K562 (cell line): Measurements from ENCODE around the gene ZNF799. TPM values are rescaled to one million over a fixed set of nuclear protein-coding genes. Genes with fewer than 3 reads are reported as not detected.

Experiments
- ATAC-seq: fragments of 200-7000 bp; cut with Tn5 transposase; 3 replicates; pipeline ENCODE4 v1.9.1; 2020; ENCODE audit warnings: moderate library complexity
- BruUV-seq: library from RNA; stranded (reverse); fragments of 400-500 nt; replicated peaks from 2 replicates; lab custom pipeline; 2021; lab: Mats Ljungman, UMichigan
- CTCF ChIA-PET: fragments of 300-600 bp; formaldehyde crosslinking; extraction: SDS; loops from one replicate; lab custom pipeline; 2021; ENCODE audit warnings: low intra/inter-chr PET ratio; lab: Yijun Ruan, JAX
- POLR2A ChIA-PET: fragments of 300-600, 350-650 bp; sonication (Branson Sonifier 250); formaldehyde crosslinking; extraction: SDS; loops from one replicate; lab custom pipeline; 2021; ENCODE audit warnings: antibody characterized with exemption, inconsistent platforms; lab: Yijun Ruan, JAX
- DNase-seq, 4 experiments: peaks; one replicate each; pipeline versions ENCODE4 v3.0.0 to v3.0.0-alpha.2; 2011 to 2018; ENCODE audit warnings: low spot score in 3 of 4, mixed read lengths in 3 of 4; ENCODE audit errors: extremely low read depth in 1 of 4
- FAIRE-seq: peaks from 2 replicates; lab custom pipeline; 2011; peaks lifted over from hg19 to GRCh38; lab: Jason Lieb, UNC
- H2AFZ ChIP-seq: 2 replicates; pipeline ENCODE4 v1.6.0; 2011; ENCODE audit warnings: low read depth, low read length, control low read depth, inconsistent platforms
- H3K27ac ChIP-seq: fragments of 200-600 bp; 3 replicates; pipeline ENCODE4 v1.8.0; 2011; ENCODE audit warnings: low read depth, mild to moderate bottlenecking, control low read depth, inconsistent platforms, low read length, moderate library complexity, mixed read lengths; ENCODE audit errors: extremely low read depth
- H3K27me3 ChIP-seq, 2 experiments: fragments of 300-600 bp in 1 of 2; 2 replicates in 1 of 2; 3 replicates in 1 of 2; pipeline versions ENCODE4 v1.6.0 to v1.8.0; 2011; ENCODE audit warnings: inconsistent platforms in 2 of 2, low read length in 2 of 2, mild to moderate bottlenecking in 1 of 2, mixed read lengths in 1 of 2, moderate library complexity in 1 of 2; ENCODE audit not compliant: control insufficient read depth in 2 of 2, insufficient read depth in 2 of 2
- H3K36me3 ChIP-seq: fragments of 300-600 bp; 3 replicates; pipeline ENCODE4 v1.8.0; 2011; ENCODE audit warnings: mild to moderate bottlenecking, low read length, inconsistent platforms; ENCODE audit not compliant: control insufficient read depth, insufficient read depth
- H3K4me1 ChIP-seq, 2 experiments: fragments of 200-600 bp in 1 of 2; replicated peaks in 1 of 2; 2 replicates in 1 of 2; 3 replicates in 1 of 2; pipeline versions ENCODE4 v1.5.1 to v1.8.0; 2011; ENCODE audit warnings: inconsistent platforms in 2 of 2, low read length in 2 of 2, mild to moderate bottlenecking in 1 of 2, mixed read lengths in 1 of 2, moderate library complexity in 1 of 2; ENCODE audit not compliant: control insufficient read depth in 2 of 2, insufficient read depth in 2 of 2
- H3K4me2 ChIP-seq: 2 replicates; pipeline ENCODE4 v1.6.1; 2011; ENCODE audit warnings: low read length, control low read depth, inconsistent platforms, mixed read lengths; ENCODE audit not compliant: insufficient read depth
- H3K4me3 ChIP-seq: fragments of 200-600 bp; sonication (generic), shearing (Covaris generic); 2 replicates; pipeline ENCODE4 v1.5.1; 2016; ENCODE audit warnings: control low read depth, inconsistent platforms
- H3K79me2 ChIP-seq: fragments of 200-600 bp; 3 replicates; pipeline ENCODE4 v1.8.0; 2011; ENCODE audit warnings: low read length, inconsistent platforms; ENCODE audit not compliant: control insufficient read depth, insufficient read depth
- H3K9ac ChIP-seq, 2 experiments: 2 replicates each; pipeline versions ENCODE4 v1.6.0 to v1.6.1; 2011; ENCODE audit warnings: low read depth in 2 of 2, low read length in 2 of 2, control low read depth in 1 of 2, inconsistent platforms in 1 of 2, mild to moderate bottlenecking in 1 of 2, mixed read lengths in 1 of 2; ENCODE audit not compliant: insufficient read depth in 1 of 2
- H3K9me1 ChIP-seq: one replicate; pipeline ENCODE4 v1.6.0; 2011; ENCODE audit warnings: inconsistent platforms, mild to moderate bottlenecking, low read length, moderate library complexity; ENCODE audit not compliant: control insufficient read depth, insufficient read depth
- H3K9me3 ChIP-seq: replicated peaks from 2 replicates; pipeline ENCODE4 v1.5.1; 2011; ENCODE audit warnings: low read depth, low read length, inconsistent platforms; ENCODE audit not compliant: control insufficient read depth, insufficient read depth
- H4K20me1 ChIP-seq: replicated peaks from 2 replicates; pipeline ENCODE4 v1.6.1; 2011; ENCODE audit warnings: low read length, inconsistent platforms, mixed read lengths; ENCODE audit not compliant: control insufficient read depth, insufficient read depth
- DMBX1 ChIP-seq: fragments of 250-450 bp; sonication (Bioruptor Pico); IDR thresholded peaks from 2 replicates; pipeline ENCODE4 v1.8.0; 2022; ENCODE audit warnings: inconsistent platforms, mild to moderate bottlenecking, moderate library complexity, borderline replicate concordance
- ID3 ChIP-seq, 2 experiments: fragments of 250-450 bp in 1 of 2; fragments of 450-650 bp in 1 of 2; sonication (Bioruptor Pico) in 1 of 2; IDR thresholded peaks; 2 replicates each; pipeline versions ENCODE4 v1.6.1 to v1.8.0; 2016 to 2021; ENCODE audit warnings: mild to moderate bottlenecking in 2 of 2, moderate library complexity in 2 of 2, missing compliant biosample characterization in 1 of 2, missing genetic modification characterization in 1 of 2
- KLF10 ChIP-seq: fragments of 250-450 bp; sonication (Bioruptor Pico); IDR thresholded peaks from 2 replicates; pipeline ENCODE4 v1.6.1; 2021; ENCODE audit warnings: matching md5 sums
- NFYB ChIP-seq: IDR thresholded peaks from 2 replicates; pipeline ENCODE4 v1.6.1; 2011; ENCODE audit warnings: mild to moderate bottlenecking, moderate library complexity; ENCODE audit not compliant: insufficient read length; ENCODE audit errors: extremely low read depth
- ZNF274 ChIP-seq: IDR thresholded peaks from 2 replicates; pipeline ENCODE4 v1.6.1; 2011; ENCODE audit warnings: low read depth, mild to moderate bottlenecking, low read length, moderate library complexity, borderline replicate concordance
- ZNF75A ChIP-seq: fragments of 450-650 bp; formaldehyde crosslinking; IDR thresholded peaks from 2 replicates; pipeline ENCODE4 v1.4.0; 2020; ENCODE audit warnings: mild to moderate bottlenecking
- WGBS: fragments of 100-300 bp; shearing (Covaris generic); methylation state at CpG from one replicate; pipeline ENCODE4 v1.1.6; 2016; ENCODE audit warnings: low coverage, mixed read lengths; ENCODE audit not compliant: insufficient coverage; ENCODE audit errors: missing lambda C conversion rate; 5-methylcytosine and 5-hydroxymethylcytosine counted together
- in situ Hi-C: fragments of 300-500 bp; cut with MboI; formaldehyde crosslinking; loops from 4 replicates; pipeline ENCODE4 v1.15.0; 2018; ENCODE audit warnings: inconsistent platforms, mixed read lengths
- intact Hi-C: fragments of 100-400 bp; cut with micrococcal nuclease; formaldehyde crosslinking; loops from 2 replicates; pipeline ENCODE4 v1.14.2; 2022
- polyA plus RNA-seq, 8 experiments: library from polyadenylated mRNA; depleted of rRNA in 4 of 8; stranded (reverse) in 5 of 8; unstranded in 3 of 8; fragments of >200 nt; fragmentation: Nextera tagmentation in 2 of 8; fragmentation: Illumina TruSeq in 1 of 8; extraction: Ambion mirVana in 2 of 8; extraction: Trizol in 1 of 8; gene quantifications; 2 replicates each; pipeline versions ENCODE4 v1.2.1 to v1.2.3, GENCODE V29; 2011 to 2014; ENCODE audit warnings: inconsistent platforms in 1 of 8, missing spikeins in 1 of 8
- total RNA-seq, 7 experiments: library from RNA; depleted of rRNA in 6 of 7; stranded (reverse); fragments of >200 nt in 6 of 7; fragmentation: Illumina TruSeq in 2 of 7; extraction: Trizol in 2 of 7; gene quantifications; 2 replicates each; pipeline versions ENCODE4 v1.2.1 to v1.2.3, GENCODE V29; 2011 to 2021; ENCODE audit warnings: low replicate concordance in 1 of 7

ZNF799 gene
- total and polyA plus RNA-seq, 9 of the 15 experiments (the other 6 are each of a cell fraction or from before 2014, with no cell fraction given): 0.63 to 5.5 (median 2.9) TPM

GRCh38 chr19:12380444-12380737 lies 20.7 kb downstream of the ZNF799 start:
- ChIA-PET CTCF (interaction anchor here (0.6 kb wide), 1 partner anchor 715 kb away, joined by 3 read pairs; no protein-coding TSS in a partner anchor), POLR2A (no interaction called here)
- in situ Hi-C loops: no loop called here
- FAIRE-seq (no peak), ATAC-seq (no peak), DNase-seq (no peak)
- BruUV-seq: no TSS peak
- no peaks in the 10 kb centered on the region for H3K36me3 ChIP-seq
- H4K20me1 ChIP-seq: no peaks in the 10 kb centered on the region
- no peak overlapping the region for H3K4me3 ChIP-seq
- no peaks in the 10 kb centered on the region for H3K27me3 ChIP-seq
- no peak overlapping the region for H3K9ac ChIP-seq
- TF ChIP-seq ZNF274 (peak; percentile 50; the same call in 1 of the 2 replicates), ZNF75A (CRISPR knock-in tag) (0 out of 2 replicates have a peak, but pooled peaks have one; percentile 6), ID3 (CRISPR knock-in tag; IDR thresholded peaks at IDR 0.05) (no peak), ID3 (tag; IDR thresholded peaks at IDR 0.05) (no peak), KLF10 (CRISPR knock-in tag) (no peak), NFYB (no peak), DMBX1 (no peak)
- 0% methylated on average over 1 of the region's 2 CpGs for WGBS
- peaks cover 7% of the 10 kb centered on the region for H3K9me3 ChIP-seq
- H3K9me1 ChIP-seq: no peaks in the 10 kb centered on the region
- no peak overlapping the region for H3K27ac ChIP-seq
- intact Hi-C loops: no loop called here
- H2AFZ ChIP-seq: no peak overlapping the region
- H3K79me2 ChIP-seq: no peaks in the 10 kb centered on the region
- no peak overlapping the region for H3K4me2 ChIP-seq
- H3K4me1 ChIP-seq: no peaks in the 10 kb centered on the region
